ENCODE measurements around the gene OR2C1.

OR2C1 gene

DNA sequence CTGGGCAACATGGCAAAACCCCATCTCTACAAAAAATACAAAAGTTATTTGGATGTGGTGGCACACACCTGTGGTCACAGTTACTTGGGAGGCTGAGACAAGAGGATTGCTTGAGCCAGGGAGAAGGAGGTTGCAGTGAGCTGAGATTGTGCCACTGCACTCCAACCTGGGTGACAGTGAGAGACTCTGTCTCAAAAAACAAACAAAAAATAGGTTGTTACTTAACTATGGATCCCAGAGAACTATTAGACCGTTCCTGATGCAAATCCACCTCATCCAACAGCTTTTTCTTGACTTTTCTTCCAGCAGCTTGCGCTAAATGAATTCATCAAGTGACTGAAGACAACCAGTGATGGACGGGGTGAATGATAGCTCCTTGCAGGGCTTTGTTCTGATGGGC, at the start of gene OR2C1:
TSS of gene OR2C1 (plus strand) at position 301 of the 400 bp plus-strand sequence. CDS start at position 353, 52 bp downstream.
- DNase-seq = no peak

- DNase-seq = no peak
These were observed 49.6 kb upstream of the OR2C1 start for GRCh38 chr16:3306078-3306477.

DNA sequence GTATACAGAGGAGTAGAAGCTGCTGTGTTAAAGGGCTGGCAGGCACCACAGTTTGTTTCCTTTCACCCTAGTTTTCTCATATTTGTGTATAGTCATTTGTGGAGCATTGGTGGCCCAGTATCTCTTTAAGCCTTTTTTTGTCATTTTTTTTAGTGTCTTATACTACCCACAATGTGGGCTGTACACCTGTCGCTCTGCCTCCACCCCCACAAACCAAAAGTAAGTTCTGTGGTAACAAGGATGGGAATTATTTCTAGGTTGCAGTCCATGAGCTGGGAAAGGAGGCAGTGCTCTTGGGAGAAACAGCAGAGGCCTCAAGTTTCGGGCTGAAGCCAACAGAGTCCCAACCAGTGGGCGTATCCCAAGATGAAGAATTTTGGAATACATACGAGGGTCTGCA, 44.2 kb upstream of the OR2C1 start:
- no peak for DNase-seq

GRCh38 chr16:3317315-3317999, 38.2 kb upstream of the OR2C1 start:
- DNase-seq = no peak

- no peak for DNase-seq
These were observed 33.9 kb upstream of the OR2C1 start for GRCh38 chr16:3321816-3322215.

DNA sequence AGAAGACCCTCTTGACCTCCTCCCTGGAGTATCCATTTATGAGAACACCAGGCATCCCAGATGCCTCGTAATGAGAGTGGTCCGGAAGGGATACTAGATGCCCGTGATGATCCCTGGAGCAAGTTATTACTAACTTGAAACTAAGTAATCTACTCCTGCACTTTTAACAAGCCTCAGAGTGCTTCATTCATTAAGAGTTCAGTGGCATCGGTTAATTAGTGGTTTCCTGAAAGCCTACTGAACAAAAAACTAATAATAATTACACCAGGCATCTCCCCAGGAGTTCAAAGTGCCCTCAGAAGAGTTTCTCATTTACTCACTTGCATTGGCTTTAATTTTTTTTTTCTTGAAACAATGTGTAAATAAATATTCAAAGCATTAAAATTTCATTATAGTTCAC, 28.2 kb upstream of the OR2C1 start:
- DNase-seq = no peak

GRCh38 chr16:3328104-3328503, 27.6 kb upstream of the OR2C1 start:
- no peak for DNase-seq

DNA sequence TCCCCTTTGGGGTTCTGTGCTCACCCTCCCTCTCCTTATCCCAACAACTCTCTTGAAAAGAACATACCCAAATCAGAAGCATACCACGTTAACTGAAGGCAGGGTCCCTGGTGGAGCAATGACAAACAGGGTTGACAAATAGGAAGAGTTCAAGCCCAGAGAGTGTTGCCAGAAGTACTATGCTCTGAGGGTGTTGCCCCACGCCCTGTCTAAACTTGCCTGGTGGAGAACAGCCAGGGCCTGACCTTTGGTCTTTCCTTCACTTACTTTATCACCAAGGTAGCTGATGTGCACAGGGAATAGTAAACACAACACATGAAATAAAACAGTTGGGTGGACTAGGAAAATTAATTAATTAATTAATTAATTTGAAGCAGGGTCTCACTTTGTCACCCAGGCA, 27.0 kb upstream of the OR2C1 start:
- DNase-seq = no peak

DNA sequence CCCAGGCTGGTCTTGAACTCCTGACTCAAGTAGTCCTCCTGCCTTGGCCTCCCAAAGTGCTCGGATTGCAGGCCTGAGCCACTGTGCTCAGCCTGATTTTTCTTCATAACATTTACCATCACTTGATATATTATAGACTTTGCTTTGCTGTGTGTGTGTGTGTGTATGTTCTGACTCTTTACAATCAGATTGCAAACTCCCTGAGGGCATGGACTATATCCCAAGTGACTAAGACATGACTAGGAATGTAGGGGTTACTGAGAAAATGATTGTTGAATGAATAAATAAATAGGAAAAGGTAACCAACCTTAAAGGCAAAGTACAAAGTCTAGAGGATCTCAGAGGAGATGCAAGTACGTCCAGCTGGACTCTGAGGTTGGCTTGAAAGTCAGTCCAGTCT, 9.6 kb upstream of the OR2C1 start:
- no peak for DNase-seq

GRCh38 chr16:3347586-3347985, 8.1 kb upstream of the OR2C1 start:
- no peak for DNase-seq

GRCh38 chr16:3348547-3349167, 7.0 kb upstream of the OR2C1 start:
- no peak for DNase-seq

DNA sequence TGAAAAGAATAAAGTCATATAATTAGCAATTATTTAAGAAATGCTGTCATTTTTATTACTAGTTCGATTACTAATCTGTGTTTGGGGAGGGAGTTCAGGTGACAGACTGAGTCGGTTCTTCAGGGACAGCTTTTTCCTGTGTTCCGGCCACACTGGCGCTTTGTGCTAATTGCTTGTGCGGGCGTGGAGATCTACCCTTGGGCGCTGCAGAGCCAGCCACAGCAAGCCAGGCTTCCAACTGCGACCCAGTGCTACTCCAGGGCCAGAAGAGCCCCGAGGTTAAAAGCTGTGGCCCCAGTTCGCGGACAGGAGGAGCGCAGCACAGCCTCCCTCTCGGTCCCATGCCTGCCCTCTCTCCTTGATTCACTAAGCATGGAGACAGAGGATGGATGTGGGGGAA, 6.5 kb upstream of the OR2C1 start:
- DNase-seq = no peak

- no peak for DNase-seq
These were observed 429 bp downstream of the OR2C1 start for GRCh38 chr16:3356118-3356517.

DNA sequence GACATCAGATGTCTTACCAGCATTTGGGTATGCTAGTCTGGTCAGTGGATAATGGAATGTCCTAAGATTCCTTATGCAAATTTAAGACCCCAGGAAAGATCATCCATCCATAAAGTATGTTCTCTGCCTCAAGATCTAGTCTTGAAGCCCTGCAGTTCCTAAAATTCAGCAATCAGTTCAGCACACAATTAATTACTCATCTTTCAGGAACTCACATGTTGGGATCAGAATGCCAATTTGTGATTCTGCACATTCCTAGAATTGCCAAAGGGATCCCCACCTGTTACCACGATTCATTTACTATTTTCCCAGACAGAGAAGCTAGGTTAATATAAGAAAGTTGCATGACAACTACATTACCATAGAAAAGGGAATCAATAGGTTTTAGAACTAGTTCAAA, 3.2 kb downstream of the OR2C1 start:
- no peak for DNase-seq

- no peak for DNase-seq
These were observed 7.2 kb downstream of the OR2C1 start for GRCh38 chr16:3362931-3363330.

DNA sequence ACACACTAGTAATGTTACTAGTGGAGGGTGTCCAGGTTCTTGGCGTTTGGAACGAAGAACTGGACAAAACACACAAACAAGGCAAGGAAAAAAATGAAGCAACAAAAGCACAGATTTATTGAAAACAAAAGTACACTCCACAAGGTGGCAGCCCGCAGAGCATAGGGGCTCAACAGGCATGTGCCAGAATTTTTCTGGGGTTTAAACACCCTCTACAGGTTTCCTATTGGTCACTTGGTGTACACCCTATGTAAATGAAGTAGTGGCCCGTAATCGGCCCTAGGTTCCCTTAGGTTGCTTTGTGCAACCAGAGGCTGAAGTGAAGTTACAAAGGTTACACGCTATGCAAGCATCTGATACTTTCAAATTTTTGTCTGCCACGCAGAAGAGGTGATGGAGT, 8.1 kb downstream of the OR2C1 start:
- DNase-seq = no peak

GRCh38 chr16:3364774-3365427, 9.2 kb downstream of the OR2C1 start:
- peak; percentile 98 for DNase-seq

DNA sequence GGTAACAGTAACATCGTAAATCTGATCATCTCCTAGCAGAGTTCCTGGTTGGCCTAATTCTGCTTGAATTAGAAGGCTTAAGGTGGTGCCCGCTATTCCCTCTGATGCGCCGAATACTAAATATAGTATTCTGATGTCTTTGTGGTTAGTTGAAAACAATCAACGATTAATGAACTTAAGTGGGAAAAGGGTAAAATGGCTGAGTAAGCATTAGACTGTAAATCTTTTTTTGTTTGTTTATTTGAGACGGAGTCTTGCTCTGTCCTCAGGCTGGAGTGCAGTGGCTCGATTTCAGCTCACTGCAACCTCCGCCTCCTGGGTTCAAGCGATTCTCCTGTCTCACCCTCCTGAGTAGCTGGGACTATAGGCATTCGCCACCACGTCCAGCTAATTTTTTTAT, 13.4 kb downstream of the OR2C1 start:
- no peak for DNase-seq

GRCh38 chr16:3375680-3376079, 20.0 kb downstream of the OR2C1 start:
- no peak for DNase-seq

- no peak for DNase-seq
These were observed 22.2 kb downstream of the OR2C1 start for GRCh38 chr16:3377917-3378316.

DNA sequence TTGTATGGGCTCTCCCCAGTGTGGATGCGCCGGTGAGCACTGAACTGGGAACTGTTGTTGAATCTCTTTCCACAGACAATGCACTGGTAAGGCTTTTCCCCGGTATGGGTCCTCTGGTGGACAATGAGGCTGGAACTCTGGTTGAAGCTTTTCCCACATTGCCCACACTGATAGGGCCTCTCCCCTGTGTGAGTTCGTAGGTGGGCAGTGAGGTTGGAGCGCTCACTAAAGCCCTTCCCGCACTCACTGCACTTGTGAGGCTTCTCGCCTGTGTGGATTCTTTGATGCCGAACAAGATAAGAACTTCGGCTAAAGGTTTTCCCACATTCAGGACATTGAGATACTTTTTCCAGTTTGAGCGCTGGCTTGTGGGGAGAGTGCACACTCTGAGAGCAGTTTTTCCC, 27.4 kb downstream of the OR2C1 start:
- no peak for DNase-seq

DNA sequence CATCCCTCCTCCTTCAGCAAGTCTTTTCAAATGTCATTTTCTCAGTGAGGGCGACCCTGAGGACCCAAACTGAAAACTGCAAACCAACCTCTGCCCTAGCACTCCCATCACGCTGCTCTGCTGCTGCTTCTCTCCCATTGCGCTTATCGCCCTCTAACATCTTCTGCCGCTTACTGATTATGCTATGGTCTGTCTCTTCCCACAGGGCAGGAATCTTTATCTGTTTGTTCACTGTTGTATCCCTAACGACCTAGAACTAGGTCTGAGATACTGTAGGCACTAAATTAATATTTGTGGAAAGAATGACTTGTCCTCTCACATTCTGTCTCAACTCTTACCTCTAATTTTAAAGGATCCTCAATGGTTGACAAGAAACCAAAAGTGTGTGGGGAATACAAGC, 32.6 kb downstream of the OR2C1 start:
- no peak for DNase-seq

DNA sequence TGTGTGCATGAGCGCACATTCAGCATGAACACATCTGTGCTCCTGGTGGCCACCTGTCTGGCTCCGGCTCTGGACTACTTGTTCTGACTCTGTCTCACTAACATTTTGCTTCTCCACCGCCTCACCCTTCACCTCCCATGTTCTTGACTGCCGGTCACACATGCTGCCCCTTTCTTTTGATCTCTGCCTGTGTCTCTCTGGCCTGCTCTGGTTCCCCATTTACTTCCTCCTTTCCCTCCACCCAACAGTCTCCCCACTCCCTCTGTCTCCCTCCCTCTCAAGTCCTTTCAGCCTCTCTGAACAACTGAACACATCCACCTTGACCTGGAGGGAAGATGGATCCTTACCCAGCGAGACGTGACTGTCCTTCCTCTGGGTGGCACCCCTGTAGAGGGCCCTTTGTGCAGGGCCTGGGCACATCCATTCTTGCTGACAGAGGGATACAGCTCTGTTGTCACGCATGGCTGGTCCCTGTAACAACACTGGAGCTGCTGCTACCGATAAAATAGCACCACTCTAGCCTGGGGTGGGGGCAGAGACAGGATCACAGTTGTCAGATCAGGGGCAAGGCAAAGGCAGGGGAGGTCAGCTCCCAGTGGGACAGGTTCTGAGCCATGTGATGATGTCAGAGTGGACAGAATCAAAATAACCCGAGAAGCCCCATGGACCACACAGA, 34.1 kb downstream of the OR2C1 start:
- DNase-seq = no peak

GRCh38 chr16:3400446-3400778, 44.7 kb downstream of the OR2C1 start:
- no peak for DNase-seq

Measured in SHP77 treated with DMSO at 0.1 percent for 48 hours (cell line).